Stimulated activated naive CD8-positive, alpha-beta T cell treated with anti-CD3 and anti-CD28 coated beads, Interleukin-15, Interleukin-2, amounts not matched to agents 100 U/mL and 50 U/mL, for 24 hours (primary cell): ENCODE measurements around the gene SLC35E3.

Source experiments
- ATAC-seq: fragments of 150-1000 bp; cut with Tn5 transposase; one replicate; pipeline ENCODE4 v1.10.0; 2021
- DNase-seq: peaks from one replicate; pipeline ENCODE4 v3.0.0; 2021

The SLC35E3 gene

GRCh38 chr12:68771223-68771925, 25.4 kb downstream of the SLC35E3 start:
- ATAC-seq: no peak
- no peak for DNase-seq

GRCh38 chr12:68772714-68773113, 26.7 kb downstream of the SLC35E3 start:
- DNase-seq: no peak
- ATAC-seq: no peak

GRCh38 chr12:68773582-68773981, 27.6 kb downstream of the SLC35E3 start:
- ATAC-seq (no peak), DNase-seq (no peak)

GRCh38 chr12:68775121-68775630, 29.2 kb downstream of the SLC35E3 start:
- ATAC-seq (no peak), DNase-seq (no peak)

- no peak for ATAC-seq
These were observed 31.1 kb downstream of the SLC35E3 start for GRCh38 chr12:68776976-68777610.

GRCh38 chr12:68779280-68779679, 33.3 kb downstream of the SLC35E3 start:
- ATAC-seq (no peak), DNase-seq (no peak)

More at GRCh38 chr12:68776976-68777610, 31.1 kb downstream of the SLC35E3 start:
- no peak for DNase-seq

GRCh38 chr12:68780731-68781130, 34.8 kb downstream of the SLC35E3 start:
- no peak for ATAC-seq
- DNase-seq: no peak

- no peak for ATAC-seq
- no peak for DNase-seq
These were observed 35.8 kb downstream of the SLC35E3 start for GRCh38 chr12:68781728-68782127.

GRCh38 chr12:68784015-68784414, 38.0 kb downstream of the SLC35E3 start:
- DNase-seq (no peak), ATAC-seq (no peak)

GRCh38 chr12:68785358-68785757, 39.4 kb downstream of the SLC35E3 start:
- no peak for ATAC-seq
- DNase-seq: no peak

- no peak for ATAC-seq
- DNase-seq: no peak
These were observed 39.8 kb downstream of the SLC35E3 start for GRCh38 chr12:68785823-68786222.

- no peak for ATAC-seq
These were observed 41.0 kb downstream of the SLC35E3 start for GRCh38 chr12:68786929-68787328.

GRCh38 chr12:68788554-68789143, 42.7 kb downstream of the SLC35E3 start:
- DNase-seq (no peak), ATAC-seq (no peak)

More at GRCh38 chr12:68786929-68787328, 41.0 kb downstream of the SLC35E3 start:
- DNase-seq: no peak

GRCh38 chr12:68789144-68789878, 43.3 kb downstream of the SLC35E3 start:
- no peak for ATAC-seq
- no peak for DNase-seq

- ATAC-seq (no peak), DNase-seq (no peak)
These were observed 44.3 kb downstream of the SLC35E3 start for GRCh38 chr12:68790081-68790951.

- ATAC-seq: no peak
- DNase-seq: no peak
These were observed 44.9 kb downstream of the SLC35E3 start for GRCh38 chr12:68790952-68791234.

GRCh38 chr12:68791897-68792481, 46.0 kb downstream of the SLC35E3 start:
- ATAC-seq (no peak), DNase-seq (no peak)

GRCh38 chr12:68792952-68793351, 47.0 kb downstream of the SLC35E3 start:
- no peak for DNase-seq
- ATAC-seq: peak; percentile 80

- DNase-seq (no peak), ATAC-seq (no peak)
These were observed 47.5 kb downstream of the SLC35E3 start for GRCh38 chr12:68793436-68793835.

- DNase-seq (no peak), ATAC-seq (no peak)
These were observed 48.1 kb downstream of the SLC35E3 start for GRCh38 chr12:68793975-68794652.
